Osteoblast (primary cell): ENCODE measurements around the gene CHKB. TPM values are rescaled to one million over a fixed set of nuclear protein-coding genes. Genes with fewer than 3 reads are reported as not detected.

Experiments used
- DNase-seq: peaks from one replicate; pipeline ENCODE4 v3.0.0; 2011; ENCODE audit warnings: low spot score, mixed read lengths; ENCODE audit not compliant: insufficient read length; ENCODE audit errors: missing footprints
- H2AFZ ChIP-seq: 2 replicates; pipeline ENCODE4 v1.6.0; 2011; ENCODE audit warnings: mild to moderate bottlenecking, low read length
- H3K27ac ChIP-seq: 2 replicates; pipeline ENCODE4 v1.5.1; 2011; ENCODE audit warnings: mild to moderate bottlenecking, low read depth, low read length, moderate library complexity
- H3K27me3 ChIP-seq: 2 replicates; pipeline ENCODE4 v1.6.0; 2012; ENCODE audit warnings: mild to moderate bottlenecking, control low read depth, inconsistent platforms, low read length, moderate library complexity; ENCODE audit not compliant: insufficient read depth
- H3K36me3 ChIP-seq: 2 replicates; pipeline ENCODE4 v1.5.1; 2011; ENCODE audit warnings: mild to moderate bottlenecking, low read length, control low read depth, moderate library complexity; ENCODE audit not compliant: insufficient read depth
- H3K4me1 ChIP-seq: 2 replicates; pipeline ENCODE4 v1.5.1; 2011; ENCODE audit warnings: mild to moderate bottlenecking, low read length, control low read depth, moderate library complexity; ENCODE audit not compliant: insufficient read depth
- H3K4me2 ChIP-seq: 2 replicates; pipeline ENCODE4 v1.6.0; 2011; ENCODE audit warnings: mild to moderate bottlenecking, low read length; ENCODE audit not compliant: insufficient read depth
- H3K4me3 ChIP-seq: fragments of 200-600 bp; sonication (generic); 3 replicates; pipeline ENCODE4 v1.5.1; 2012; ENCODE audit warnings: mild to moderate bottlenecking, low read length, inconsistent platforms; ENCODE audit not compliant: insufficient read depth
- H3K79me2 ChIP-seq: 2 replicates; pipeline ENCODE4 v1.6.0; 2012; ENCODE audit warnings: mild to moderate bottlenecking, low read length, control low read depth, inconsistent platforms; ENCODE audit not compliant: insufficient read depth
- H3K9me3 ChIP-seq: 2 replicates; pipeline ENCODE4 v1.5.1; 2011; ENCODE audit warnings: low read depth, low read length, control low read depth
- H4K20me1 ChIP-seq: 2 replicates; pipeline ENCODE4 v1.6.0; 2012; ENCODE audit warnings: mild to moderate bottlenecking, low read length, control low read depth; ENCODE audit not compliant: insufficient read depth
- total RNA-seq: library from RNA; depleted of rRNA; stranded (reverse); fragments of >200 nt; gene quantifications from 2 replicates; pipeline ENCODE4 v1.2.3, GENCODE V29; 2012
- TF ChIP-seq, protein P1 (sequence below): IDR thresholded peaks from 2 replicates; pipeline ENCODE4 v1.5.1; 2011; ENCODE audit warnings: mild to moderate bottlenecking, low read depth, low read length, moderate library complexity; ENCODE audit errors: extremely low read depth

CHKB gene
- total RNA-seq, 1 donor = 28.6 TPM

DNA sequence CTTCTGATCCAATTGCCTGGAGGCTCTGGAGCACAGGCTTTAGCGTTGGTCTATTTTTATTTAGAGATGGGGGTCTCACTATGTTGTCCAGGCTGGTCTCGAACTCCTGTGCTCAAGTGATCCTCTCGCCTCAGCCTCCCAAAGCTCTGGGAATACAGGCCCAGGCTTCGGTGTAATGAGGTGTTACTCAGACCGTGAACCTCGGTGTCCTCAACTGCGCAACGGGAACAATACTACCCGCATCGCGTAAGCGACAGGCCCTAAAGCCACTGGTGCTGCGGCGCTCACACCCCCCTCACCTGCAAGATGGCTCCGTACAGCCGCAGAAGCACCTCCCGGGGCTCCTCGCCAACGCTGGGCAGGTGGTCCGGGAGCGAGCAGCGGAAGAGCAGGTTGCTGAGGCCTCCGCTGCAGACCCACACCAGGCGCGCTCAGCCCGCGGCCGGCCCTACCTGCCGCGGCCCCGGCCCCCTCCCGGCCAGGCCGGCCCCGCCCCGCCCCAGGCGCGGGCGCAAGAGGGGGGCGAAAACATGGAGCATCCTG is 628 bp downstream of the CHKB start:
- DNase-seq = peak; percentile 81
- TF ChIP-seq, protein P1, sequence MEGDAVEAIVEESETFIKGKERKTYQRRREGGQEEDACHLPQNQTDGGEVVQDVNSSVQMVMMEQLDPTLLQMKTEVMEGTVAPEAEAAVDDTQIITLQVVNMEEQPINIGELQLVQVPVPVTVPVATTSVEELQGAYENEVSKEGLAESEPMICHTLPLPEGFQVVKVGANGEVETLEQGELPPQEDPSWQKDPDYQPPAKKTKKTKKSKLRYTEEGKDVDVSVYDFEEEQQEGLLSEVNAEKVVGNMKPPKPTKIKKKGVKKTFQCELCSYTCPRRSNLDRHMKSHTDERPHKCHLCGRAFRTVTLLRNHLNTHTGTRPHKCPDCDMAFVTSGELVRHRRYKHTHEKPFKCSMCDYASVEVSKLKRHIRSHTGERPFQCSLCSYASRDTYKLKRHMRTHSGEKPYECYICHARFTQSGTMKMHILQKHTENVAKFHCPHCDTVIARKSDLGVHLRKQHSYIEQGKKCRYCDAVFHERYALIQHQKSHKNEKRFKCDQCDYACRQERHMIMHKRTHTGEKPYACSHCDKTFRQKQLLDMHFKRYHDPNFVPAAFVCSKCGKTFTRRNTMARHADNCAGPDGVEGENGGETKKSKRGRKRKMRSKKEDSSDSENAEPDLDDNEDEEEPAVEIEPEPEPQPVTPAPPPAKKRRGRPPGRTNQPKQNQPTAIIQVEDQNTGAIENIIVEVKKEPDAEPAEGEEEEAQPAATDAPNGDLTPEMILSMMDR = no peak
- peaks cover 7% of the 10 kb centered on the region for H3K36me3 ChIP-seq
- H3K4me2 ChIP-seq = peak overlapping the region; percentile 92
- H3K4me3 ChIP-seq = peak overlapping the region; percentile 94
- H4K20me1 ChIP-seq = no peaks in the 10 kb centered on the region
- peaks cover 13% of the 10 kb centered on the region for H3K79me2 ChIP-seq
- peak overlapping the region; percentile 95 for H2AFZ ChIP-seq
- no peaks in the 10 kb centered on the region for H3K9me3 ChIP-seq
- H3K4me1 ChIP-seq = peaks cover 25% of the 10 kb centered on the region
- H3K27ac ChIP-seq = peak overlapping the region; percentile 90
- H3K27me3 ChIP-seq = no peaks in the 10 kb centered on the region

DNA sequence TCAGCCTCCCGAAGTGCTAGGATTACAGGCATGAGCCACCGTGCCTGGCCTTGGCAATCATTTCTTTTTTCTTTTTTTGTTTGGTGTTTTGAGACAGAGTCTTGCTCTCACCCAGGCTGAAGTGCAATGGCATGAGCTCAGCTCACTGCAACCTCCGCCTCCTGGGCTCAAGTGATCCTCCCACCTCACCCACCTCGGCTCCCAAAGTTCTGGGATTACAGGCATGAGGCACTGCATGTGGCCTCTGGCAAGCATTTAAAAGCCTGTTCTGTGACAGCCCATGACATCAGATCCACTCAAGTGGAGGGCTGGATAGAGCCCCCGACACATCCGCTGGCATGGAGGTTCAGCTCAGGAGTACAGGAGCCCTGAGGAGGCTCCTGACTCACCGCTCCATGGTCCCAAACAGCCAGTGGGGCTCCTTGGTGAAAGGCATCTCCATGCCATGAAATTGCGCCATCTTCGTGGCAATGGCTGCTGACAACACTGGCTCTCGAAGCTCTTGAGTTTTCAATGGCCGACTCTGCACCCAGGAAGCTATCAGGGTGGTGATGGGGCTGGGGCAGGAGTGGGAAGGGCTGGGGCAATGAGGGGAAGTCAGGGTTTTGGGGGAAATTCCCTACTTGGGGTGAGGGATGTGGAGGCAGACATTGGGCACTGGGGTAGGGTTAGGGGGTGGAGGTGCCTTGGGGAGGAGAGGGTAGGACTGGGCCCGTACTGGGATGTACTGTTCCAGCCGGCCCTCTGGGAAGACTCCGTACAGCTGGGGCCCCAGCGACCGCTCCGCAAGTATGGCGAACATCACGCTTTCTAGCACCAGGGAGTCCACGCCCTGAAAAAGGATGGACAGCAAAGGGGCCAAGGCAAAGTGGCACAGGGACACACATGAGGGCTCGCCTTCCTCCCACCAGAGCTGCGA is 1.4 kb downstream of the CHKB start:
- Histone ChIP-seq H3K4me2 (peak overlapping the region; percentile 92), H3K4me1 (peaks cover 25% of the 10 kb centered on the region), H3K9me3 (no peaks in the 10 kb centered on the region), H2AFZ (no peak overlapping the region), H3K27ac (peak overlapping the region; percentile 90), H3K4me3 (peak overlapping the region; percentile 94), H3K36me3 (peaks cover 7% of the 10 kb centered on the region), H3K27me3 (no peaks in the 10 kb centered on the region), H4K20me1 (no peaks in the 10 kb centered on the region), H3K79me2 (peaks cover 13% of the 10 kb centered on the region)
- DNase-seq = peak; percentile 14
- TF ChIP-seq, protein P1 = no peak

DNA sequence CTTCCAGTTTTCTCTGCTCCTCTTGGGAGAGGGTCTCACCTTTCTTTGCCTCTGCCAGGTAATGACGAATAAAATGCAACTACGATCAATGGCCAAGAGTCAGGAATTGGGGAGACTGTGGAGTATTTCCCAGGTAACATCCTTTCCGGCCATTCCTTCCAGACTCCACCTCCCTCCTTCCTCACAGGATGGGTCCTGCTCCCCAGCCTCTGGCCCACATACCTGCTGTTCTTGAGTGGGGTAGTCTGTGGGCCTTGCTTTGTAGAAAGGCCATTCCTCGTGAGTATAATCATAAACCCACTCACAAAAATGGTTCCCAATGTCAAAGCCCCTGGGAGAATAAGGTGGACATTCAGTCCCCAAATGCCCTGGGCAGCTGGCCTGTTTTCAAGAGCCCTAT is 2.9 kb downstream of the CHKB start:
- Histone ChIP-seq H3K27me3 (no peaks in the 10 kb centered on the region), H2AFZ (no peak overlapping the region), H4K20me1 (no peaks in the 10 kb centered on the region), H3K4me3 (no peak overlapping the region), H3K9me3 (no peaks in the 10 kb centered on the region), H3K4me1 (peaks cover 25% of the 10 kb centered on the region), H3K27ac (no peak overlapping the region), H3K36me3 (peaks cover 7% of the 10 kb centered on the region), H3K4me2 (no peak overlapping the region), H3K79me2 (peaks cover 13% of the 10 kb centered on the region)
- peak; percentile 73 for DNase-seq
- TF ChIP-seq, protein P1 = no peak

DNA sequence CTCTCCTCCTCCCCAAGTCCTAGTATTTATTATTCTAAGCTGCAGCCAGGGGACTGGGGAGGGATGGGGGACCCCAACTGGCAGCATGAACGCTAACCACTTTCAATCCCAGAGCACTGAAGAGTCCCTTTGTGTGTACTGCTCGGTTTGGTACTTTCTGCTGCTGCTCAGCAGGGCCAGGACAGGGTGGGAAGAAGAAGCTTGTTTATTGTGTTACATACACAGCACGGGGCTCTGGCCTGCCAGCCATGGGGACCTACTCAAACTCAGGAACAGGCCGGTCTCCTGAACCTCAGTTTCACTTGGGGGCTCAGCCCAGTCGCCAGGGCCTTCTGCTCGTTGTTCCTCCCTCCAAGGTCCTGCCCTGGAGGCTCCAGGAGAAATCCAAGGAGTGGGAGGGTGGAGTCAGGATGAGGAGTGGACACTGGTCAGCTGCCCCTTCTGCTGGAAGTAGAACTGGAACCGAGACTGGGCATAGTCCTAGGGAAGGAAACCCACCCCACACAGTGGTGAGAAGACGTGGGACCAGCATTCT is 3.8 kb downstream of the CHKB start:
- DNase-seq = no peak
- TF ChIP-seq, protein P1 = no peak
- H2AFZ ChIP-seq = no peak overlapping the region
- peaks cover 7% of the 10 kb centered on the region for H3K36me3 ChIP-seq
- peak overlapping the region; percentile 55 for H3K4me3 ChIP-seq
- H4K20me1 ChIP-seq = no peaks in the 10 kb centered on the region
- H3K27me3 ChIP-seq = no peaks in the 10 kb centered on the region
- no peak overlapping the region for H3K27ac ChIP-seq
- peak overlapping the region; percentile 55 for H3K4me2 ChIP-seq
- peaks cover 25% of the 10 kb centered on the region for H3K4me1 ChIP-seq
- peaks cover 13% of the 10 kb centered on the region for H3K79me2 ChIP-seq
- H3K9me3 ChIP-seq = no peaks in the 10 kb centered on the region
